ENCODE data around the gene MPP4. TPM values are rescaled to one million over a fixed set of nuclear protein-coding genes. Genes with fewer than 3 reads are reported as not detected.

MPP4 gene
- total and polyA plus RNA-seq, 10 of the 15 experiments (the other 5 are each of a cell fraction or from before 2014, with no cell fraction given), result 0.03 to 0.14 (median 0.05) TPM; not detected in 4

GRCh38 chr2:201668402-201668910 lies 30.0 kb downstream of the MPP4 start (continued):
- no peak for TF ChIP-seq ATF7 (IDR thresholded peaks at IDR 0.05; ENCODE audit: low read depth)
- TF ChIP-seq ETV6 (conservative IDR thresholded peaks at IDR 0.05 in 1 of 2, IDR thresholded peaks at IDR 0.05 in 1 of 2; ENCODE audit: borderline replicate concordance in 1 of 2, low read depth in 1 of 2), result no peak

DNA sequence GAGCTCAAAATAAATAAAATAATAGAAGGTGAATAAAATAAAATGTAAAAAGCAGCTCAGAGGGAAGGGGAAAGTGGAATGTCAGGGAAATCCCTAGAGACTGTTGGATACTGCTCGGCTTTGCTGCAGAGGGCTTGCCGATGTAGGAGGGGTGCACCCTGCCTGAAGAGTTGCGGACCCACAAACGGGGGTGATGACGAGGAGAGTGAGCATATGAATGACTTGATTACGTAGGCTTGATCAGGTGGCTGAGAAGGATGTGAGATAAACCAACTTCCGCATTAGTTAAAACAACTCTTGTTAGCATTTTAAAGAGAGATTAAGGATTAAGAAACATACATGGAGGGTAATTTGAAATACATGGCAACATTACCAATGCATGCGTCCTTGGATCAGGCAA lies 34.1 kb downstream of the MPP4 start:
- Histone ChIP-seq H3K36me3 (ENCODE audit: control insufficient read depth in 2 of 2, insufficient read depth in 2 of 2, low read length in 1 of 2) (no peaks in the 10 kb centered on the region), H3K4me1 (ENCODE audit: control insufficient read depth, insufficient read depth, low read length) (no peaks in the 10 kb centered on the region), H3K79me2 (ENCODE audit: control insufficient read depth, insufficient read depth, low read length) (no peaks in the 10 kb centered on the region), H2AFZ (ENCODE audit: control insufficient read depth, low read depth, low read length) (no peak overlapping the region), H3K27ac (ENCODE audit: control insufficient read depth, insufficient read depth) (no peak overlapping the region), H3K4me2 (ENCODE audit: control insufficient read depth, insufficient read depth) (no peak overlapping the region), H3K27me3 (replicated peaks in 1 of 2; ENCODE audit: control insufficient read depth in 2 of 2, insufficient read depth in 2 of 2, low read length in 1 of 2) (no peaks in the 10 kb centered on the region), H4K20me1 (ENCODE audit: control insufficient read depth, insufficient read depth) (no peaks in the 10 kb centered on the region), H3K9me3 (replicated peaks; ENCODE audit: control insufficient read depth, insufficient read depth, low read length) (no peaks in the 10 kb centered on the region), H3K9ac (ENCODE audit: control insufficient read depth, insufficient read depth, low read length) (no peak overlapping the region), H3K4me3 (no peak overlapping the region)
- no peak for FAIRE-seq
- in situ Hi-C loops (cut with MboI) (loop anchor here (10.0 kb wide), 1 partner anchor 520 kb away; no protein-coding TSS in a partner anchor), intact Hi-C loops (cut with micrococcal nuclease; ENCODE audit: unreplicated experiment) (no loop called here)
- CTCF ChIA-PET, result interaction anchor here (0.7 to 0.8 kb wide), 2 partner anchors 13 to 16 kb away, joined by 3 read pairs; no protein-coding TSS in a partner anchor
- SMC1A ChIA-PET (ENCODE audit: uncharacterized antibody, unreplicated experiment), result interaction anchor here (1.1 kb wide), 1 partner anchor 13 kb away, joined by 3 read pairs; no protein-coding TSS in a partner anchor
- POLR2A ChIA-PET, result no interaction called here
- no TSS peak for BruUV-seq (replicated peaks)
- WGBS (ENCODE audit: insufficient coverage, insufficient replicate concordance, low lambda C conversion rate, missing lambda C conversion rate), result 47% methylated on average over 8 of the region's 8 CpGs
- RAD21 ChIA-PET (ENCODE audit: unreplicated experiment), result no interaction called here
- ATAC-seq, result no peak
- DNase-seq (ENCODE audit: low read depth, low spot score), result no peak
- TF ChIP-seq NR2F1 (conservative IDR thresholded peaks at IDR 0.05) (no peak), NR2C2 (IDR thresholded peaks at IDR 0.05; ENCODE audit: borderline replicate concordance, control insufficient read depth, insufficient read length, low read depth) (no peak), ELK1 (IDR thresholded peaks at IDR 0.05; ENCODE audit: low read depth, low read length) (no peak), LARP7 (IDR thresholded peaks at IDR 0.05) (no peak), ZNF384 (IDR thresholded peaks at IDR 0.05; ENCODE audit: borderline replicate concordance, low read depth, low read length) (no peak), IKZF2 (IDR thresholded peaks at IDR 0.05) (no peak), TCF12 (IDR thresholded peaks at IDR 0.05; ENCODE audit: low read depth, low read length) (no peak), ATF7 (IDR thresholded peaks at IDR 0.05; ENCODE audit: low read depth) (no peak), CBX5 (IDR thresholded peaks at IDR 0.05; ENCODE audit: low read depth) (no peak), CUX1 (IDR thresholded peaks at IDR 0.05; ENCODE audit: insufficient replicate concordance, low read depth, low read length) (no peak), ZBTB11 (CRISPR knock-in tag; IDR thresholded peaks at IDR 0.05) (no peak), RAD21 (IDR thresholded peaks at IDR 0.05; ENCODE audit: insufficient read depth, low read depth, low read length) (no peak)
